ENCODE measurements around the gene CHST3. TPM values are rescaled to one million over a fixed set of nuclear protein-coding genes. Genes with fewer than 3 reads are reported as not detected.

The CHST3 gene
- total and polyA plus RNA-seq, 9 of the 15 experiments (the other 6 are each of a cell fraction or from before 2014, with no cell fraction given) = 0.01 to 1.3 (median 0.15) TPM

DNA sequence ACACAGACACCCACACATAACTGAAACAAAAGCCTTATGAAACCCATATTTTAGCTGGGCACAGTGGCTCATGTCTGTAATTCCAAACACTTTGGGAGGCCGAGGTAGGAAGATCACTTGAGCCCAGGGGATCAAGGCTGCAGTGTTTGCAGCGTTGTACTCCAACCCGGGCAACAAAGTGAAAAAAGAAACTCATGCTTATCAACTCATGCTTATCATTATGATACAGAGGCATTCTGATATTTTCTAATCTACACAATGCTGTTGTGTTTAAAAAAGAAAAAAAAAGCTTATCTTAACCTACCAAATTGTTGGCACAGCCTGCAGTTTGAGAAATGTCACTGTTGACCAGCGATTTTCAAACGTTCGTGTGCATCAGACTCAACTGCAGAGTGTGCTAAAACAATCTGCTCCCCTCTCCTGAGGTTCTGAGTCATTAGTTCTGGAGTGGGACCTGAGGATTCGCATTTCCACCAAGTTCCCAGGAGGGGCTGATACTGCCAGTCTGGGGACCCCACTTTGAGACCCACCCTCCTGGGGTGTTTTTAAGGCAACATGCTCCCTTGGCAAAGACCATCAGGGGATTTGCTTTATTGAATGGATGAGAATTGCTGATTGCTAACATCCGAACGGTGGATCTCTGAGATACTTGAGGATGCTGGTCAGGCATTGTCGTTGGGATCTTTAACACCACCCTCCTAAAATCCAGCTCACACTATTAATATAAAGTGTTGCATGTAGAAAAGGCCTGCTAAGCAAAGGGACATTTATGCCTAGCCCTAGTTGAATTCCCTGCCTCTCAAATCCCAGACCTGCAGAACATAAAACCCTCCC lies 16.2 kb downstream of the CHST3 start:
- H3K79me2 ChIP-seq (ENCODE audit: control insufficient read depth, insufficient read depth, low read length) = no peaks in the 10 kb centered on the region
- peaks cover 15 to 18% of the 10 kb centered on the region in 2 experiments; a peak in 4 of 5 replicates for H3K4me1 ChIP-seq (replicated peaks in 1 of 2; ENCODE audit: control insufficient read depth in 2 of 2, insufficient read depth in 2 of 2, low read length in 2 of 2)
- BruUV-seq (replicated peaks) = no TSS peak
- no peak overlapping the region for H3K4me3 ChIP-seq
- H3K9me1 ChIP-seq (ENCODE audit: control insufficient read depth, insufficient read depth, low read length) = no peaks in the 10 kb centered on the region
- peaks cover 16 to 44% of the 10 kb centered on the region in 2 experiments; a peak in 4 of 5 replicates for H3K27me3 ChIP-seq (ENCODE audit: control insufficient read depth in 2 of 2, insufficient read depth in 2 of 2, low read length in 2 of 2)
- POLR2A ChIA-PET = interaction anchor here (0.6 to 1.0 kb wide), 4 partner anchors 10 to 892 kb away, joined by 3 to 4 read pairs (median 3); no protein-coding TSS in a partner anchor
- in situ Hi-C loops (cut with MboI) = no loop called here
- ATAC-seq (peak; percentile 12; the same call in 2 of the 3 replicates), DNase-seq (ENCODE audit: extremely low read depth in 1 of 4, low spot score in 3 of 4) (peak; percentile 58 to 76 (median 64)), FAIRE-seq (peak; percentile 78)
- no peak overlapping the region for H3K9ac ChIP-seq (ENCODE audit: insufficient read depth in 1 of 2, low read depth in 2 of 2, low read length in 2 of 2)
- no peaks in the 10 kb centered on the region for H3K9me3 ChIP-seq (replicated peaks; ENCODE audit: control insufficient read depth, insufficient read depth, low read depth, low read length)
- intact Hi-C loops (cut with micrococcal nuclease) = no loop called here
- H3K4me2 ChIP-seq (ENCODE audit: insufficient read depth, low read length) = peak overlapping the region; percentile 5; the same call in 1 of the 2 replicates
- H4K20me1 ChIP-seq (replicated peaks; ENCODE audit: control insufficient read depth, insufficient read depth, low read length) = no peaks in the 10 kb centered on the region; the same call in 1 of the 2 replicates
- CTCF ChIA-PET (ENCODE audit: low intra/inter-chr PET ratio) = no interaction called here
- no peak overlapping the region for H2AFZ ChIP-seq (ENCODE audit: low read depth, low read length)
- 8% methylated on average over 10 of the region's 10 CpGs for WGBS (ENCODE audit: insufficient coverage, low coverage, missing lambda C conversion rate)
- no peaks in the 10 kb centered on the region for H3K36me3 ChIP-seq (ENCODE audit: control insufficient read depth, insufficient read depth, low read length)
- no peak overlapping the region for H3K27ac ChIP-seq (ENCODE audit: extremely low read depth, low read depth, low read length)
- peak; percentile 90 for TF ChIP-seq FOSL1 (tag; conservative IDR thresholded peaks at IDR 0.05)
- no peak for TF ChIP-seq ZNF699 (CRISPR knock-in tag; IDR thresholded peaks at IDR 0.05; ENCODE audit: insufficient replicate concordance)
- TF ChIP-seq SMAD1 (IDR thresholded peaks at IDR 0.05; ENCODE audit: low read depth, low read length, partially characterized antibody) = peak; percentile 34
- TF ChIP-seq, protein P1, sequence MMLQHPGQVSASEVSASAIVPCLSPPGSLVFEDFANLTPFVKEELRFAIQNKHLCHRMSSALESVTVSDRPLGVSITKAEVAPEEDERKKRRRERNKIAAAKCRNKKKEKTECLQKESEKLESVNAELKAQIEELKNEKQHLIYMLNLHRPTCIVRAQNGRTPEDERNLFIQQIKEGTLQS (IDR thresholded peaks at IDR 0.05) = peak; percentile 23; the same call in 1 of the 2 replicates
- TF ChIP-seq, protein P1 (CRISPR knock-in tag; conservative IDR thresholded peaks at IDR 0.05) = no peak
- TF ChIP-seq, protein P2, sequence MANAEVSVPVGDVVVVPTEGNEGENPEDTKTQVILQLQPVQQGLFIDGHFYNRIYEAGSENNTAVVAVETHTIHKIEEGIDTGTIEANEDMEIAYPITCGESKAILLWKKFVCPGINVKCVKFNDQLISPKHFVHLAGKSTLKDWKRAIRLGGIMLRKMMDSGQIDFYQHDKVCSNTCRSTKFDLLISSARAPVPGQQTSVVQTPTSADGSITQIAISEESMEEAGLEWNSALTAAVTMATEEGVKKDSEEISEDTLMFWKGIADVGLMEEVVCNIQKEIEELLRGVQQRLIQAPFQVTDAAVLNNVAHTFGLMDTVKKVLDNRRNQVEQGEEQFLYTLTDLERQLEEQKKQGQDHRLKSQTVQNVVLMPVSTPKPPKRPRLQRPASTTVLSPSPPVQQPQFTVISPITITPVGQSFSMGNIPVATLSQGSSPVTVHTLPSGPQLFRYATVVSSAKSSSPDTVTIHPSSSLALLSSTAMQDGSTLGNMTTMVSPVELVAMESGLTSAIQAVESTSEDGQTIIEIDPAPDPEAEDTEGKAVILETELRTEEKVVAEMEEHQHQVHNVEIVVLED (CRISPR knock-in tag; IDR thresholded peaks at IDR 0.05) = peak; percentile 25; the same call in 1 of the 2 replicates
- peak; percentile 96 for TF ChIP-seq EP300 (IDR thresholded peaks at IDR 0.05; ENCODE audit: low read length)
- no peak for TF ChIP-seq NUFIP1 (IDR thresholded peaks at IDR 0.05; ENCODE audit: partially characterized antibody)
- TF ChIP-seq NFIC (IDR thresholded peaks at IDR 0.05) = peak; percentile 89
- 0 out of 2 replicates have a peak, but pooled peaks have one; percentile 62 for TF ChIP-seq ZKSCAN8 (CRISPR knock-in tag; IDR thresholded peaks at IDR 0.05)
- TF ChIP-seq ZNF24 (IDR thresholded peaks at IDR 0.05) = 0 out of 2 replicates have a peak, but pooled peaks have one; percentile 16
- peak; percentile 97 for TF ChIP-seq CBFA2T3 (IDR thresholded peaks at IDR 0.05)
- TF ChIP-seq, protein P3, sequence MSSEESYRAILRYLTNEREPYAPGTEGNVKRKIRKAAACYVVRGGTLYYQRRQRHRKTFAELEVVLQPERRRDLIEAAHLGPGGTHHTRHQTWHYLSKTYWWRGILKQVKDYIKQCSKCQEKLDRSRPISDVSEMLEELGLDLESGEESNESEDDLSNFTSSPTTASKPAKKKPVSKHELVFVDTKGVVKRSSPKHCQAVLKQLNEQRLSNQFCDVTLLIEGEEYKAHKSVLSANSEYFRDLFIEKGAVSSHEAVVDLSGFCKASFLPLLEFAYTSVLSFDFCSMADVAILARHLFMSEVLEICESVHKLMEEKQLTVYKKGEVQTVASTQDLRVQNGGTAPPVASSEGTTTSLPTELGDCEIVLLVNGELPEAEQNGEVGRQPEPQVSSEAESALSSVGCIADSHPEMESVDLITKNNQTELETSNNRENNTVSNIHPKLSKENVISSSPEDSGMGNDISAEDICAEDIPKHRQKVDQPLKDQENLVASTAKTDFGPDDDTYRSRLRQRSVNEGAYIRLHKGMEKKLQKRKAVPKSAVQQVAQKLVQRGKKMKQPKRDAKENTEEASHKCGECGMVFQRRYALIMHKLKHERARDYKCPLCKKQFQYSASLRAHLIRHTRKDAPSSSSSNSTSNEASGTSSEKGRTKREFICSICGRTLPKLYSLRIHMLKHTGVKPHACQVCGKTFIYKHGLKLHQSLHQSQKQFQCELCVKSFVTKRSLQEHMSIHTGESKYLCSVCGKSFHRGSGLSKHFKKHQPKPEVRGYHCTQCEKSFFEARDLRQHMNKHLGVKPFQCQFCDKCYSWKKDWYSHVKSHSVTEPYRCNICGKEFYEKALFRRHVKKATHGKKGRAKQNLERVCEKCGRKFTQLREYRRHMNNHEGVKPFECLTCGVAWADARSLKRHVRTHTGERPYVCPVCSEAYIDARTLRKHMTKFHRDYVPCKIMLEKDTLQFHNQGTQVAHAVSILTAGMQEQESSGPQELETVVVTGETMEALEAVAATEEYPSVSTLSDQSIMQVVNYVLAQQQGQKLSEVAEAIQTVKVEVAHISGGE (CRISPR knock-in tag; IDR thresholded peaks at IDR 0.05) = peak in 1 of 3 experiments; percentile 87; a peak in 2 of 6 replicates
- TF ChIP-seq ZNF3 (CRISPR knock-in tag; IDR thresholded peaks at IDR 0.05) = peak; percentile 74; the same call in 1 of the 2 replicates
- TF ChIP-seq KDM1A (IDR thresholded peaks at IDR 0.05) = peak; percentile 83
- peak; percentile 93 for TF ChIP-seq SMARCA4 (IDR thresholded peaks at IDR 0.05)

Data from K562 (cell line).